ENCODE results near the gene WDR90. TPM values are rescaled to one million over a fixed set of nuclear protein-coding genes. Genes with fewer than 3 reads are reported as not detected.
A peak's percentile ranks its signal among the peaks of the same experiment; 100 is the strongest.

Gene WDR90
- total RNA-seq, 4 donors from 2014 or later: 26.9 to 83.7 (median 54.1) TPM

- no peaks in the 10 kb centered on the region for H3K27me3 ChIP-seq
- 92 to 98% methylated on average over 6 to 48 of the region's 67 CpGs for WGBS, 2 donors
- no peaks in the 10 kb centered on the region for H3K9me3 ChIP-seq
- no peak overlapping the region for H3K27ac ChIP-seq
- peaks cover 0 to 62% (median 39%) of the 10 kb centered on the region in 4 donors for H3K4me1 ChIP-seq
- H3K4me3 ChIP-seq: no peak overlapping the region
- no peak for DNase-seq (ENCODE audit: low spot score in 2 of 2)
- peaks cover 0 to 41% (median 4%) of the 10 kb centered on the region in 3 donors for H3K36me3 ChIP-seq
- TF ChIP-seq CTCF (IDR thresholded peaks at IDR 0.05): no peak
- no peak for TF ChIP-seq EP300 (IDR thresholded peaks at IDR 0.05)
- TF ChIP-seq POLR2A (IDR thresholded peaks at IDR 0.05): no peak
These were observed 16.5 kb upstream of the WDR90 start for GRCh38 chr16:632486-633335.

GRCh38 chr16:633336-634050 is 15.7 kb upstream of the WDR90 start:
- no peak for TF ChIP-seq POLR2A (IDR thresholded peaks at IDR 0.05)
- TF ChIP-seq EP300 (IDR thresholded peaks at IDR 0.05): no peak
- TF ChIP-seq CTCF (IDR thresholded peaks at IDR 0.05): no peak
- no peak for DNase-seq (ENCODE audit: low spot score in 2 of 2)
- H3K27ac ChIP-seq: no peak overlapping the region
- WGBS, 2 donors: 97 to 98% methylated on average over 21 to 35 of the region's 74 CpGs
- H3K9me3 ChIP-seq: no peaks in the 10 kb centered on the region
- peaks cover 0 to 63% (median 44%) of the 10 kb centered on the region in 4 donors for H3K4me1 ChIP-seq
- no peak overlapping the region for H3K4me3 ChIP-seq
- no peaks in the 10 kb centered on the region for H3K27me3 ChIP-seq
- peaks cover 0 to 33% (median 4%) of the 10 kb centered on the region in 3 donors for H3K36me3 ChIP-seq

- TF ChIP-seq CTCF (IDR thresholded peaks at IDR 0.05): no peak
- no peak for TF ChIP-seq EP300 (IDR thresholded peaks at IDR 0.05)
- TF ChIP-seq POLR2A (IDR thresholded peaks at IDR 0.05): no peak
- Histone ChIP-seq H3K4me1 (peaks cover 0 to 56% (median 41%) of the 10 kb centered on the region in 4 donors), H3K27ac (no peak overlapping the region), H3K27me3 (no peaks in the 10 kb centered on the region), H3K4me3 (no peak overlapping the region), H3K9me3 (no peaks in the 10 kb centered on the region), H3K36me3 (peaks cover 0 to 28% (median 4%) of the 10 kb centered on the region in 3 donors)
- no peak for DNase-seq (ENCODE audit: low spot score in 2 of 2)
- 76 to 88% methylated on average over 14 to 18 of the region's 22 CpGs for WGBS, 2 donors
These were observed 15.0 kb upstream of the WDR90 start for GRCh38 chr16:634051-634670.

- H3K9me3 ChIP-seq: no peaks in the 10 kb centered on the region
- TF ChIP-seq POLR2A (IDR thresholded peaks at IDR 0.05) (no peak), CTCF (IDR thresholded peaks at IDR 0.05) (no peak), EP300 (IDR thresholded peaks at IDR 0.05) (no peak)
- peak overlapping the region in 2 of 4 donors; percentile 92 to 100 for H3K27ac ChIP-seq
- H3K4me3 ChIP-seq: peak overlapping the region in 3 of 4 donors; percentile 90 to 94 (median 91)
- peaks cover 0 to 28% (median 4%) of the 10 kb centered on the region in 3 donors for H3K36me3 ChIP-seq
- DNase-seq (ENCODE audit: low spot score in 2 of 2): no peak
- WGBS, 2 donors: 81 to 92% methylated on average over 6 to 7 of the region's 7 CpGs
- H3K27me3 ChIP-seq: no peaks in the 10 kb centered on the region
- H3K4me1 ChIP-seq: peaks cover 0 to 48% (median 33%) of the 10 kb centered on the region in 4 donors
These were observed 14.2 kb upstream of the WDR90 start for GRCh38 chr16:634996-635395.
